IgD-negative memory B cell (primary cell): ENCODE measurements around the gene ATP11A. TPM values are rescaled to one million over a fixed set of nuclear protein-coding genes. Genes with fewer than 3 reads are reported as not detected.
"Not testable (repeated sequence)": the region's sequence is repeated elsewhere in the genome, so short reads cannot be mapped to it uniquely, and the experiment has no call there.

Experiments
- H3K27ac Mint-ChIP-seq, 3 donors: one replicate each; pipeline ENCODE4 v1.8.0; 2020 to 2022; ENCODE audit warnings: mild to moderate bottlenecking in 3 of 3, mixed read lengths in 3 of 3, moderate library complexity in 1 of 3
- H3K27me3 Mint-ChIP-seq: one replicate; pipeline ENCODE4 v1.8.0; 2021; ENCODE audit warnings: mixed read lengths
- H3K36me3 Mint-ChIP-seq: one replicate; pipeline ENCODE4 v1.8.0; 2020; ENCODE audit warnings: mild to moderate bottlenecking, mixed read lengths
- H3K4me1 Mint-ChIP-seq, 3 donors: one replicate each; pipeline ENCODE4 v1.8.0; 2020 to 2022; ENCODE audit warnings: mixed read lengths in 3 of 3, mild to moderate bottlenecking in 1 of 3
- H3K4me3 Mint-ChIP-seq, 4 donors: one replicate each; pipeline ENCODE4 v1.8.0; 2020 to 2022; ENCODE audit warnings: mild to moderate bottlenecking in 4 of 4, mixed read lengths in 4 of 4, moderate library complexity in 3 of 4
- H3K9me3 Mint-ChIP-seq, 3 donors: one replicate each; pipeline ENCODE4 v1.8.0; 2020 to 2021; ENCODE audit warnings: mixed read lengths in 3 of 3, mild to moderate bottlenecking in 1 of 3
- polyA plus RNA-seq: library from polyadenylated mRNA; unstranded; fragments of 300-500 nt; fragmentation: Illumina TruSeq; gene quantifications from one replicate; pipeline ENCODE4 v1.2.3, GENCODE V29; 2021

The ATP11A gene
- polyA plus RNA-seq, 1 donor from 2014 or later: 2.9 TPM

GRCh38 chr13:112879283-112879833 is 189.5 kb downstream of the ATP11A start:
- Mint-ChIP-seq H3K9me3 (no peaks in the 10 kb centered on the region), H3K4me3 (no peak overlapping the region), H3K27me3 (no peaks in the 10 kb centered on the region), H3K36me3 (peaks cover 4% of the 10 kb centered on the region), H3K27ac (no peak overlapping the region), H3K4me1 (peaks cover 0 to 4% (median 1%) of the 10 kb centered on the region in 3 donors)

- no peak overlapping the region for H3K4me3 Mint-ChIP-seq
- H3K27me3 Mint-ChIP-seq: no peaks in the 10 kb centered on the region
- H3K36me3 Mint-ChIP-seq: peaks cover 4% of the 10 kb centered on the region
- no peak overlapping the region for H3K27ac Mint-ChIP-seq
- H3K4me1 Mint-ChIP-seq: peaks cover 0 to 3% (median 1%) of the 10 kb centered on the region in 3 donors
- H3K9me3 Mint-ChIP-seq: no peaks in the 10 kb centered on the region
These were observed 190.4 kb downstream of the ATP11A start for GRCh38 chr13:112880221-112880641.

GRCh38 chr13:112880976-112881540 is 191.2 kb downstream of the ATP11A start:
- Mint-ChIP-seq H3K9me3 (no peaks in the 10 kb centered on the region), H3K4me1 (peaks cover 0 to 1% (median 0%) of the 10 kb centered on the region in 3 donors), H3K36me3 (peaks cover 4% of the 10 kb centered on the region), H3K4me3 (no peak overlapping the region), H3K27me3 (no peaks in the 10 kb centered on the region), H3K27ac (no peak overlapping the region)

- Mint-ChIP-seq H3K36me3 (peaks cover 4% of the 10 kb centered on the region), H3K27me3 (no peaks in the 10 kb centered on the region), H3K9me3 (no peaks in the 10 kb centered on the region), H3K27ac (no peak overlapping the region), H3K4me3 (no peak overlapping the region), H3K4me1 (peaks cover 0 to 1% (median 0%) of the 10 kb centered on the region in 3 donors)
These were observed 192.1 kb downstream of the ATP11A start for GRCh38 chr13:112881656-112882554.

GRCh38 chr13:112882555-112883024 is 192.8 kb downstream of the ATP11A start:
- Mint-ChIP-seq H3K27me3 (no peaks in the 10 kb centered on the region), H3K36me3 (peaks cover 4% of the 10 kb centered on the region), H3K4me1 (no peaks in the 10 kb centered on the region), H3K27ac (peak overlapping the region in 1 of 3 donors; percentile 7), H3K9me3 (no peaks in the 10 kb centered on the region), H3K4me3 (no peak overlapping the region)

- H3K27ac Mint-ChIP-seq: peak overlapping the region in 1 of 3 donors; percentile 7
- H3K36me3 Mint-ChIP-seq: peaks cover 2% of the 10 kb centered on the region
- H3K4me3 Mint-ChIP-seq: peak overlapping the region in 1 of 4 donors; percentile 12
These were observed 193.6 kb downstream of the ATP11A start for GRCh38 chr13:112883241-112883945.

GRCh38 chr13:112884700-112885099 is 194.9 kb downstream of the ATP11A start:
- H3K27ac Mint-ChIP-seq, H3K4me1 Mint-ChIP-seq, H3K36me3 Mint-ChIP-seq, H3K27me3 Mint-ChIP-seq, H3K9me3 Mint-ChIP-seq, H3K4me3 Mint-ChIP-seq: not testable (repeated sequence)

More at GRCh38 chr13:112883241-112883945, 193.6 kb downstream of the ATP11A start:
- Mint-ChIP-seq H3K27me3 (no peaks in the 10 kb centered on the region), H3K4me1 (no peaks in the 10 kb centered on the region), H3K9me3 (no peaks in the 10 kb centered on the region)

- Mint-ChIP-seq H3K36me3 (no peaks in the 10 kb centered on the region), H3K9me3 (no peaks in the 10 kb centered on the region), H3K4me3 (no peak overlapping the region), H3K27ac (no peak overlapping the region), H3K4me1 (no peaks in the 10 kb centered on the region), H3K27me3 (no peaks in the 10 kb centered on the region)
These were observed 195.5 kb downstream of the ATP11A start for GRCh38 chr13:112885242-112885781.

GRCh38 chr13:112885782-112886268 is 196.0 kb downstream of the ATP11A start:
- peak overlapping the region in 1 of 4 donors; percentile 49 for H3K4me3 Mint-ChIP-seq
- H3K9me3 Mint-ChIP-seq: no peaks in the 10 kb centered on the region
- H3K27ac Mint-ChIP-seq: no peak overlapping the region
- no peaks in the 10 kb centered on the region for H3K4me1 Mint-ChIP-seq
- H3K36me3 Mint-ChIP-seq: no peaks in the 10 kb centered on the region
- H3K27me3 Mint-ChIP-seq: no peaks in the 10 kb centered on the region

GRCh38 chr13:112887151-112887550 is 197.3 kb downstream of the ATP11A start:
- no peaks in the 10 kb centered on the region for H3K4me1 Mint-ChIP-seq
- H3K36me3 Mint-ChIP-seq: no peaks in the 10 kb centered on the region
- H3K27ac Mint-ChIP-seq: peak overlapping the region in 1 of 3 donors; percentile 74
- no peaks in the 10 kb centered on the region for H3K27me3 Mint-ChIP-seq
- no peaks in the 10 kb centered on the region for H3K9me3 Mint-ChIP-seq
- no peak overlapping the region for H3K4me3 Mint-ChIP-seq

- no peaks in the 10 kb centered on the region for H3K36me3 Mint-ChIP-seq
- no peaks in the 10 kb centered on the region for H3K27me3 Mint-ChIP-seq
- no peaks in the 10 kb centered on the region for H3K9me3 Mint-ChIP-seq
- no peak overlapping the region for H3K4me3 Mint-ChIP-seq
- no peaks in the 10 kb centered on the region for H3K4me1 Mint-ChIP-seq
- peak overlapping the region in 1 of 3 donors; percentile 74 for H3K27ac Mint-ChIP-seq
These were observed 197.7 kb downstream of the ATP11A start for GRCh38 chr13:112887557-112887991.

GRCh38 chr13:112888238-112889111 is 198.6 kb downstream of the ATP11A start:
- Mint-ChIP-seq H3K36me3 (no peaks in the 10 kb centered on the region), H3K9me3 (no peaks in the 10 kb centered on the region), H3K4me3 (no peak overlapping the region), H3K27me3 (no peaks in the 10 kb centered on the region), H3K27ac (no peak overlapping the region), H3K4me1 (peaks cover 6 to 8% (median 6%) of the 10 kb centered on the region in 3 donors)

- Mint-ChIP-seq H3K4me3 (peak overlapping the region in 1 of 4 donors; percentile 5), H3K36me3 (no peaks in the 10 kb centered on the region), H3K9me3 (no peaks in the 10 kb centered on the region), H3K27me3 (no peaks in the 10 kb centered on the region), H3K27ac (no peak overlapping the region), H3K4me1 (peaks cover 7 to 8% (median 7%) of the 10 kb centered on the region in 3 donors)
These were observed 199.8 kb downstream of the ATP11A start for GRCh38 chr13:112889351-112890290.
